K562 (cell line): Measurements from ENCODE around the gene SEMA3G. TPM values are rescaled to one million over a fixed set of nuclear protein-coding genes. Genes with fewer than 3 reads are reported as not detected.
A peak's percentile ranks its signal among the peaks of the same experiment; 100 is the strongest.

ENCODE experiments used
- ATAC-seq: fragments of 200-7000 bp; cut with Tn5 transposase; 3 replicates; pipeline ENCODE4 v1.9.1; 2020; ENCODE audit warnings: moderate library complexity
- BruUV-seq: library from RNA; stranded (reverse); fragments of 400-500 nt; replicated peaks from 2 replicates; lab custom pipeline; 2021; lab: Mats Ljungman, UMichigan
- CTCF ChIA-PET: fragments of 300-600 bp; formaldehyde crosslinking; extraction: SDS; loops from one replicate; lab custom pipeline; 2021; ENCODE audit warnings: low intra/inter-chr PET ratio; lab: Yijun Ruan, JAX
- POLR2A ChIA-PET: fragments of 300-600, 350-650 bp; sonication (Branson Sonifier 250); formaldehyde crosslinking; extraction: SDS; loops from one replicate; lab custom pipeline; 2021; ENCODE audit warnings: antibody characterized with exemption, inconsistent platforms; lab: Yijun Ruan, JAX
- DNase-seq, 4 experiments: peaks; one replicate each; pipeline versions ENCODE4 v3.0.0 to v3.0.0-alpha.2; 2011 to 2018; ENCODE audit warnings: low spot score in 3 of 4, mixed read lengths in 3 of 4; ENCODE audit errors: extremely low read depth in 1 of 4
- FAIRE-seq: peaks from 2 replicates; lab custom pipeline; 2011; peaks lifted over from hg19 to GRCh38; lab: Jason Lieb, UNC
- H2AFZ ChIP-seq: 2 replicates; pipeline ENCODE4 v1.6.0; 2011; ENCODE audit warnings: low read depth, low read length, control low read depth, inconsistent platforms
- H3K27ac ChIP-seq: fragments of 200-600 bp; 3 replicates; pipeline ENCODE4 v1.8.0; 2011; ENCODE audit warnings: low read depth, mild to moderate bottlenecking, control low read depth, inconsistent platforms, low read length, moderate library complexity, mixed read lengths; ENCODE audit errors: extremely low read depth
- H3K27me3 ChIP-seq, 2 experiments: fragments of 300-600 bp in 1 of 2; 2 replicates in 1 of 2; 3 replicates in 1 of 2; pipeline versions ENCODE4 v1.6.0 to v1.8.0; 2011; ENCODE audit warnings: inconsistent platforms in 2 of 2, low read length in 2 of 2, mild to moderate bottlenecking in 1 of 2, mixed read lengths in 1 of 2, moderate library complexity in 1 of 2; ENCODE audit not compliant: control insufficient read depth in 2 of 2, insufficient read depth in 2 of 2
- H3K36me3 ChIP-seq: fragments of 300-600 bp; 3 replicates; pipeline ENCODE4 v1.8.0; 2011; ENCODE audit warnings: mild to moderate bottlenecking, low read length, inconsistent platforms; ENCODE audit not compliant: control insufficient read depth, insufficient read depth
- H3K4me1 ChIP-seq, 2 experiments: fragments of 200-600 bp in 1 of 2; replicated peaks in 1 of 2; 2 replicates in 1 of 2; 3 replicates in 1 of 2; pipeline versions ENCODE4 v1.5.1 to v1.8.0; 2011; ENCODE audit warnings: inconsistent platforms in 2 of 2, low read length in 2 of 2, mild to moderate bottlenecking in 1 of 2, mixed read lengths in 1 of 2, moderate library complexity in 1 of 2; ENCODE audit not compliant: control insufficient read depth in 2 of 2, insufficient read depth in 2 of 2
- H3K4me2 ChIP-seq: 2 replicates; pipeline ENCODE4 v1.6.1; 2011; ENCODE audit warnings: low read length, control low read depth, inconsistent platforms, mixed read lengths; ENCODE audit not compliant: insufficient read depth
- H3K4me3 ChIP-seq: fragments of 200-600 bp; sonication (generic), shearing (Covaris generic); 2 replicates; pipeline ENCODE4 v1.5.1; 2016; ENCODE audit warnings: control low read depth, inconsistent platforms
- H3K79me2 ChIP-seq: fragments of 200-600 bp; 3 replicates; pipeline ENCODE4 v1.8.0; 2011; ENCODE audit warnings: low read length, inconsistent platforms; ENCODE audit not compliant: control insufficient read depth, insufficient read depth
- H3K9ac ChIP-seq, 2 experiments: 2 replicates each; pipeline versions ENCODE4 v1.6.0 to v1.6.1; 2011; ENCODE audit warnings: low read depth in 2 of 2, low read length in 2 of 2, control low read depth in 1 of 2, inconsistent platforms in 1 of 2, mild to moderate bottlenecking in 1 of 2, mixed read lengths in 1 of 2; ENCODE audit not compliant: insufficient read depth in 1 of 2
- H3K9me1 ChIP-seq: one replicate; pipeline ENCODE4 v1.6.0; 2011; ENCODE audit warnings: inconsistent platforms, mild to moderate bottlenecking, low read length, moderate library complexity; ENCODE audit not compliant: control insufficient read depth, insufficient read depth
- H3K9me3 ChIP-seq: replicated peaks from 2 replicates; pipeline ENCODE4 v1.5.1; 2011; ENCODE audit warnings: low read depth, low read length, inconsistent platforms; ENCODE audit not compliant: control insufficient read depth, insufficient read depth
- H4K20me1 ChIP-seq: replicated peaks from 2 replicates; pipeline ENCODE4 v1.6.1; 2011; ENCODE audit warnings: low read length, inconsistent platforms, mixed read lengths; ENCODE audit not compliant: control insufficient read depth, insufficient read depth
- ARID4B ChIP-seq: sonication (generic); formaldehyde crosslinking; IDR thresholded peaks from 2 replicates; pipeline ENCODE4 v1.8.0; 2022; ENCODE audit warnings: mild to moderate bottlenecking, missing genetic modification reagents
- FOS ChIP-seq: IDR thresholded peaks from 3 replicates; pipeline ENCODE4 v1.6.1; 2011; ENCODE audit not compliant: insufficient read length; ENCODE audit errors: extremely low read depth
- HDAC3 ChIP-seq: fragments of 450-650 bp; IDR thresholded peaks from 2 replicates; pipeline ENCODE4 v1.6.1; 2018; ENCODE audit warnings: borderline replicate concordance, mild to moderate bottlenecking, moderate library complexity; ENCODE audit not compliant: partially characterized antibody
- HDGF ChIP-seq: fragments of 450-650 bp; IDR thresholded peaks from 2 replicates; pipeline ENCODE4 v1.6.1; 2016
- MEF2A ChIP-seq: IDR thresholded peaks from 2 replicates; pipeline ENCODE4 v1.6.1; 2011; ENCODE audit warnings: low read depth, mild to moderate bottlenecking, low read length, moderate library complexity; ENCODE audit not compliant: control insufficient read depth
- POLR2A ChIP-seq: fragments of 450-650 bp; conservative IDR thresholded peaks from 2 replicates; pipeline ENCODE4 v1.6.1; 2016
- POLR2G ChIP-seq: fragments of 200-400 bp; formaldehyde crosslinking; IDR thresholded peaks from 2 replicates; pipeline ENCODE4 v1.6.1; 2017; ENCODE audit warnings: low read depth, mild to moderate bottlenecking, antibody characterized with exemption, low read length, moderate library complexity
- RCOR1 ChIP-seq, 2 experiments: IDR thresholded peaks; 2 replicates each; pipeline ENCODE4 v1.6.1; 2012; ENCODE audit warnings: low read depth in 2 of 2, low read length in 2 of 2, borderline replicate concordance in 1 of 2, improper control_type of control experiment in 1 of 2
- SIN3B ChIP-seq: fragments of 450-650 bp; IDR thresholded peaks from 2 replicates; pipeline ENCODE4 v1.6.1; 2017; ENCODE audit warnings: low read depth, mild to moderate bottlenecking, moderate library complexity
- U2AF2 ChIP-seq: fragments of 200-400 bp; formaldehyde crosslinking; optimal IDR thresholded peaks from 2 replicates; pipeline ENCODE3; 2017; ENCODE audit warnings: low read depth, mild to moderate bottlenecking, low read length
- ZNF133 ChIP-seq: fragments of 250-450 bp; sonication (Bioruptor Pico); IDR thresholded peaks from 2 replicates; pipeline ENCODE4 v1.4.0; 2020; ENCODE audit warnings: mild to moderate bottlenecking
- ZNF263 ChIP-seq: sonication (generic); formaldehyde crosslinking; IDR thresholded peaks from 2 replicates; pipeline ENCODE4 v1.8.0; 2022; ENCODE audit warnings: mild to moderate bottlenecking, missing genetic modification reagents, borderline replicate concordance
- ZNF354B ChIP-seq: fragments of 250-450 bp; sonication (Bioruptor Pico); IDR thresholded peaks from 2 replicates; pipeline ENCODE4 v1.4.0; 2020
- WGBS: fragments of 100-300 bp; shearing (Covaris generic); methylation state at CpG from one replicate; pipeline ENCODE4 v1.1.6; 2016; ENCODE audit warnings: low coverage, mixed read lengths; ENCODE audit not compliant: insufficient coverage; ENCODE audit errors: missing lambda C conversion rate; 5-methylcytosine and 5-hydroxymethylcytosine counted together
- in situ Hi-C: fragments of 300-500 bp; cut with MboI; formaldehyde crosslinking; loops from 4 replicates; pipeline ENCODE4 v1.15.0; 2018; ENCODE audit warnings: inconsistent platforms, mixed read lengths
- intact Hi-C: fragments of 100-400 bp; cut with micrococcal nuclease; formaldehyde crosslinking; loops from 2 replicates; pipeline ENCODE4 v1.14.2; 2022
- polyA plus RNA-seq, 8 experiments: library from polyadenylated mRNA; depleted of rRNA in 4 of 8; stranded (reverse) in 5 of 8; unstranded in 3 of 8; fragments of >200 nt; fragmentation: Nextera tagmentation in 2 of 8; fragmentation: Illumina TruSeq in 1 of 8; extraction: Ambion mirVana in 2 of 8; extraction: Trizol in 1 of 8; gene quantifications; 2 replicates each; pipeline versions ENCODE4 v1.2.1 to v1.2.3, GENCODE V29; 2011 to 2014; ENCODE audit warnings: inconsistent platforms in 1 of 8, missing spikeins in 1 of 8
- total RNA-seq, 7 experiments: library from RNA; depleted of rRNA in 6 of 7; stranded (reverse); fragments of >200 nt in 6 of 7; fragmentation: Illumina TruSeq in 2 of 7; extraction: Trizol in 2 of 7; gene quantifications; 2 replicates each; pipeline versions ENCODE4 v1.2.1 to v1.2.3, GENCODE V29; 2011 to 2021; ENCODE audit warnings: low replicate concordance in 1 of 7

Gene SEMA3G
- total and polyA plus RNA-seq, 9 of the 15 experiments (the other 6 are each of a cell fraction or from before 2014, with no cell fraction given): 0.04 to 0.07 (median 0.05) TPM; not detected in 6

DNA sequence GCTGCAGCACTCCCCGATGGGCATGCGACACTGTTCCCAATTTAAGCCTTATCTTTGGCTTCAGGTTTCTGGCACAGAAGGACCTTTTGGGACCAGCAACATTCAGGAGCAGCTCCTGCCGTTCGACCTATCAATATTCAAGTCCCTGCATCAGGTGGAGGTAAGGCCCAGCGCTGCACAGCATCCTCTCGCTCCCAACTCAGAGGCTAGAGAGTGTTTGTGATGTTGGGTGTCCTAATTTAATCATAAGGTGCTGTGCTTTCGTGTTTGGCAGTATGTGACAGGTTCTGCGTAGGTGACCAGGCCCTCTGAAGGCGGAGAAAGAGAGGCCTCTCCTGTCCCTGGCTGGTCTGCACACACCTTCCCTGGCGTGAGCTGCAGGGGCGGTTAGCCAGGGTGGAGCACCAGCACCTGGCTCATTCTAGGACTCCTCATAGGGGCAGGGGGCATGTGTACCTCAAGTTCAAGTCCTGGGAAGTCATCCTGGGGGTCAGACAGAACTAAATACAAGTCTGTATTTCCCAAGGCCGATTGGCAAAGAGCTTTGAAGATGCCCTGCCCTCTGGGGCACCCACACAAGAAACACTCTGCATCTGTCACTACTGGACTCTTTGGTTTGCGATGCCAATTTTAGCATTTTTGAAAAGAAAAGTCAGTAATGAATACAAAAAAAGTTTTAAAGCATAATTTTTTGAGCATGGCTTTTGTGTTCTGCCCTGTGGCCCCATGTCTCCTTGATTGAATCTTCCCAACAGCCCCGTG lies 27.5 kb upstream of the SEMA3G start (continued):
- TF ChIP-seq U2AF2 (no peak), SIN3B (no peak), ZNF263 (no peak), HDAC3 (no peak)

DNA sequence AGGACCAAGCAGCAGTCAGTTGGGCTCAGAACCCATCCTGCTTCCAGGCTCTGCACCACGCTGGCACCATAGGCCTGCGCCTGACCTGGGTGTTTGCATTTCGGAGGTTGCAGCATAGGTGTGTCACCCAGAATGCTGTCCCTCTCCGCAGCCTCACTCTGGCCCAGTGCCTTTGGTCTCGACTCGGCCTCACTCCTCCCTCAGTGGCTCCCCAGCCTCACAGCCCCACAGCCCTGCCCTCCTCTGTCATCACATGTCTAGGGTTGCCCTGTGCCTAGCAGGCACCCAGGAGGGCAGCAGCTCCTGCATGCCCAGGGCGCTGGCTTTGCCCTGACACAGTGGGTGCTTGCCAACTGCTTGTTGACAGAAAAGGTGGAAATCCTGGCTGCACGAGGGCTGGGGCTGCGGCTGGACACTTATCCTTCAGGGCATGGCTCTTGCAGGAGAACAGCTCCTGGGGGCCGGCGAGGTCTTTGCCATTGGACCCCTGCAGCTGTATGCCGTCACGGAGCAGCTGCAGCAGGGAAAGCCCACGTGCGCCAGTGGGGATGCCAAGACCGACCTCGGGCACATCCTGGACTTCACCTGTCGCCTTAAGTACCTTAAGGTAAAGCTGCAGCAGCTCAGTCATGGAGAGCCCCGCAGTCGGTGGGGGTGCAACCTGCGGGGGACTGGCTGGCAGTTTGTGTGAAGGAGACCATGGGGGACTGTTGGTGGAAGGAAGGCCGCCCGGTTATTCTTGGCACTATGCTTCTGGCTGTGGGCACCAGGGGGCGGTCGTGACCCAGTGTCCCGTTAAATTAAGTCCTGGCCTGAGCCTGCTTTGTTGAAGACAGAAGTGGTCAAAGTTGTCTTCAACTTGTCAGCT lies 26.7 kb upstream of the SEMA3G start:
- DNase-seq (peak in 1 of 4 experiments; percentile 32), FAIRE-seq (no peak), ATAC-seq (peak; percentile 80)
- no peak overlapping the region for H2AFZ ChIP-seq
- no peaks in the 10 kb centered on the region for H3K79me2 ChIP-seq
- no peaks in the 10 kb centered on the region for H4K20me1 ChIP-seq
- peaks cover 60% of the 10 kb centered on the region; the same call in 2 of the 3 replicates for H3K36me3 ChIP-seq
- peaks cover 0 to 9% of the 10 kb centered on the region in 2 experiments; a peak in 2 of 5 replicates for H3K4me1 ChIP-seq
- no peaks in the 10 kb centered on the region for H3K9me1 ChIP-seq
- ChIA-PET CTCF (interaction anchor here (0.6 kb wide), 1 partner anchor 435 kb away, joined by 3 read pairs; no protein-coding TSS in a partner anchor), POLR2A (interaction anchor here (1.3 kb wide), 1 partner anchor 13 kb away, joined by 4 read pairs; no protein-coding TSS in a partner anchor)
- BruUV-seq: no TSS peak
- no peaks in the 10 kb centered on the region for H3K27me3 ChIP-seq
- in situ Hi-C loops: no loop called here
- H3K4me3 ChIP-seq: no peak overlapping the region
- H3K4me2 ChIP-seq: no peak overlapping the region
- intact Hi-C loops: no loop called here
- H3K27ac ChIP-seq: no peak overlapping the region
- H3K9ac ChIP-seq: no peak overlapping the region; a peak in 1 of 4 replicates
- WGBS: 93% methylated on average over 10 of the region's 26 CpGs
- H3K9me3 ChIP-seq: no peaks in the 10 kb centered on the region
- TF ChIP-seq RCOR1 (IDR thresholded peaks at IDR 0.05; ENCODE audit: borderline replicate concordance in 1 of 2, low read depth in 2 of 2, low read length in 2 of 2) (no peak), ARID4B (CRISPR knock-in tag) (no peak), ZNF133 (no peak), POLR2G (peak; percentile 38; the same call in 1 of the 2 replicates), FOS (no peak), HDGF (no peak), MEF2A (no peak), ZNF354B (CRISPR knock-in tag) (no peak), POLR2A (no peak)
